ENCODE measurements around the gene DENND1B.

- no peak for TF ChIP-seq POLR2A (IDR thresholded peaks at IDR 0.05; ENCODE audit: low read depth, low read length)
- no peak for TF ChIP-seq TAF1 (IDR thresholded peaks at IDR 0.05; ENCODE audit: low read depth, low read length)
- TF ChIP-seq SPI1 (IDR thresholded peaks at IDR 0.05; ENCODE audit: low read depth, low read length), result no peak
- no peak for TF ChIP-seq POLR2AphosphoS5 (IDR thresholded peaks at IDR 0.05; ENCODE audit: low read depth, low read length)
- no peak for TF ChIP-seq PAX5 (IDR thresholded peaks at IDR 0.05; ENCODE audit: insufficient read depth, low read length, severe bottlenecking)
These were observed 160.2 kb downstream of the DENND1B start for GRCh38 chr1:197614916-197615692.

Measured in GM12891 (cell line).